Activated CD8-positive, alpha-beta T cell treated with anti-CD3 and anti-CD28 coated beads for 36 hours (primary cell): ENCODE data around the gene KRABD2.

Experiments
- ATAC-seq: fragments of 200-7000 bp; cut with Tn5 transposase; one replicate; pipeline ENCODE4 v1.10.0; 2021; ENCODE audit warnings: mild to moderate bottlenecking, moderate library complexity
- CTCF ChIA-PET: fragments of 350-600 bp; sonication (Branson Sonifier 250); formaldehyde crosslinking; loops from one replicate; lab custom pipeline; 2021; ENCODE audit warnings: antibody characterized with exemption; lab: Charles Lee
- POLR2A ChIA-PET: fragments of 350-600 bp; sonication (Branson Sonifier 250); formaldehyde crosslinking; loops from one replicate; lab custom pipeline; 2021; ENCODE audit warnings: antibody characterized with exemption; lab: Charles Lee
- DNase-seq: peaks from one replicate; pipeline ENCODE4 v3.0.0-alpha.2; 2020
- H3K27ac Mint-ChIP-seq: one replicate; pipeline ENCODE4 v1.8.0; 2021; ENCODE audit warnings: mild to moderate bottlenecking, mixed read lengths
- H3K27me3 Mint-ChIP-seq: one replicate; pipeline ENCODE4 v1.8.0; 2021; ENCODE audit warnings: mixed read lengths
- H3K36me3 Mint-ChIP-seq: one replicate; pipeline ENCODE4 v1.8.0; 2021; ENCODE audit warnings: low read depth, mixed read lengths
- H3K4me1 Mint-ChIP-seq: one replicate; pipeline ENCODE4 v1.8.0; 2021; ENCODE audit warnings: low read depth, mixed read lengths
- H3K4me3 Mint-ChIP-seq: one replicate; pipeline ENCODE4 v1.8.0; 2021; ENCODE audit warnings: mild to moderate bottlenecking, moderate library complexity, mixed read lengths
- H3K9me3 Mint-ChIP-seq: one replicate; pipeline ENCODE4 v1.8.0; 2021; ENCODE audit warnings: mixed read lengths
- intact Hi-C: fragments of 100-400 bp; cut with micrococcal nuclease; formaldehyde crosslinking; loops from one replicate; pipeline ENCODE4 v1.10.0; 2022
- TF ChIP-seq, protein P1 (sequence below): fragments of 200-600 bp; IDR thresholded peaks from one replicate; pipeline ENCODE4 v1.8.0; 2022; ENCODE audit warnings: antibody characterized with exemption, mild to moderate bottlenecking

Gene KRABD2

DNA sequence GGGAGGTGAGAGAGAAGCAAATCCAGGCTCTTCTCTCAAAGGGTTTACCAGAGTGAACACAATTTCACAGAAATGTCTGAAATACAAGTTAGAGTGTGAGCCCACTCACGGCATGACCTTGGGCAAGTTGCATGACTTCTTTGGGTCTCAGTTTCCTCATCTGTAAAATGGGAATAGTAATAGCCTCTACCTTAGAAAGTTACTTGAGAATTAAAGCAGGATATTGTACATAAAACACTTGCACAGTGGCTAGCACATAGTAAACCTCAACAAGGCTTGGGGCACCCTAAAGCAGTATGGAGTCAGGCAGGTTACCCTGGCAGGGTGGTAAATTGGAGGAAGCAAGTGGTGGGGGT is 34.4 kb upstream of the KRABD2 start:
- intact Hi-C loops: loop anchor here (5.0 kb wide), 1 partner anchor 336 kb away; no protein-coding TSS in a partner anchor
- H3K4me3 Mint-ChIP-seq: no peak overlapping the region
- peaks cover 13% of the 10 kb centered on the region for H3K4me1 Mint-ChIP-seq
- CTCF ChIA-PET: interaction anchor here (1.0 to 3.4 kb wide), 25 partner anchors 10 to 587 kb away, joined by 3 to 39 read pairs (median 6); partner anchors contain the start of gene RNF222
- H3K27ac Mint-ChIP-seq: no peak overlapping the region
- peaks cover 9% of the 10 kb centered on the region for H3K27me3 Mint-ChIP-seq
- DNase-seq (no peak), ATAC-seq (no peak)
- TF ChIP-seq, protein P1, sequence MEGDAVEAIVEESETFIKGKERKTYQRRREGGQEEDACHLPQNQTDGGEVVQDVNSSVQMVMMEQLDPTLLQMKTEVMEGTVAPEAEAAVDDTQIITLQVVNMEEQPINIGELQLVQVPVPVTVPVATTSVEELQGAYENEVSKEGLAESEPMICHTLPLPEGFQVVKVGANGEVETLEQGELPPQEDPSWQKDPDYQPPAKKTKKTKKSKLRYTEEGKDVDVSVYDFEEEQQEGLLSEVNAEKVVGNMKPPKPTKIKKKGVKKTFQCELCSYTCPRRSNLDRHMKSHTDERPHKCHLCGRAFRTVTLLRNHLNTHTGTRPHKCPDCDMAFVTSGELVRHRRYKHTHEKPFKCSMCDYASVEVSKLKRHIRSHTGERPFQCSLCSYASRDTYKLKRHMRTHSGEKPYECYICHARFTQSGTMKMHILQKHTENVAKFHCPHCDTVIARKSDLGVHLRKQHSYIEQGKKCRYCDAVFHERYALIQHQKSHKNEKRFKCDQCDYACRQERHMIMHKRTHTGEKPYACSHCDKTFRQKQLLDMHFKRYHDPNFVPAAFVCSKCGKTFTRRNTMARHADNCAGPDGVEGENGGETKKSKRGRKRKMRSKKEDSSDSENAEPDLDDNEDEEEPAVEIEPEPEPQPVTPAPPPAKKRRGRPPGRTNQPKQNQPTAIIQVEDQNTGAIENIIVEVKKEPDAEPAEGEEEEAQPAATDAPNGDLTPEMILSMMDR: no peak
- no peaks in the 10 kb centered on the region for H3K9me3 Mint-ChIP-seq
- H3K36me3 Mint-ChIP-seq: no peaks in the 10 kb centered on the region
- POLR2A ChIA-PET: interaction anchor here (1.5 kb wide), 1 partner anchor 335 kb away, joined by 3 read pairs; no protein-coding TSS in a partner anchor

DNA sequence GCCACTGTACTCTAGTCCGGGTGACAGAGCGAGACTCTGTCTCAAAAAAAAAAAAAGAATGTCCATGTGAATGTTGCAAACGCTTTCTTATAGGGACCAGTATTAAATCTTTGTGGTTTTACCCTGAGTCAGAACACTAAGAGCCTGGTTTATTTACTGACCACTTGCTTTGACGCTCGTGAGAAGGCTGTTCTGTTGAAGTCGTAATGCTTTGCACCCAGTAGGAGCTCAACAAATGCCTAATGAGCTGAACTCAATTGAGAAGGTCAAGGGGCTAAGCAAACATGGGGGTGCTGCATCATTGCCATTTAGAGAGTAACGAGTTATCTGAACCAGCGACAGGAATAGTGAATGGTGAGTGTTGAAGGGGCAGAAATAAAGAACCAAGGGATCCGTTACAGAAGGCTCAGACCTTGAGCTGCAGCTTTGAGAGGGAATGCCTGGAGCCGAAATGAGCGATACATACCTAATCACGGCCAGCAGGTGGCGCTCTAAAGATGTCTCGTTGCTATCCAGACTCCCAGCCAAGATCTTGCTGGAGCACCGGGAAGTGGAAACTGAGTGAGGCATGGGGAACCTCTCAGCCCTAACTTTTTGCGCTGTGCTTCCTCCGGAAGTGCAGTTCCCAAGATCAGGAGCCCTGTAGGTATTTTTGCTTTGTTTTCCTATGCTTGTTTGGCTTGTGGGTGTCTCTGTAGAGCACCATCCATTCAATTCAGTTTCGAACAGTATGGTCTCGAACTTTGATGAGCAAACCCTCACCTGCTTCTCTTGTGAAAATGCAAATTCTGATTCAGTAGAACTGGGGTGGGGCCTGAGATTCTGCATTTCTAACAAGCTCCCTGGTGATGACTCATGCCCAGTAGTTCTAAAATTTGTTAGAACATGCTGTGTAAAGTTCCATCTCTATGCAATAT is 33.7 kb upstream of the KRABD2 start:
- Mint-ChIP-seq H3K36me3 (no peaks in the 10 kb centered on the region), H3K4me1 (peaks cover 13% of the 10 kb centered on the region)
- ATAC-seq: peak; percentile 85

DNA sequence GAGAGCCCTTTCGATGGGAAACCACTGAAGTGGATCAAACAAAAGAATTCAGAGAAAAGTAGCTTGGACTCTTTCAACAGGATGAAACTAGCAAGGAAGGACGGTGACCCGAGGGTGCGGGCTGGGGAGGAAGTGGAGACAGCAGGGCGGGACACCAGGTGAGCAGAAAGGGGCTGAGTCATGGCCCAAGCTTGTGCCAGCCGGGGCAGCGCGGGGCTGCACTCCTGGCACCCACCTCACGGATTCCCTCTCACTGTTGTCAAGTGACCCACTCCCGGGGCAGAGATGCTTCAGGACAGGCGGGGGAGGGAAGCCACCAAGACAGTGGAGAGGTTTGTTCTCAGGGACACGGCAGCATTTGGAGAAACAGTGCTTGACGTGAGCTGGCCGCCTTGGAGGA is 31.9 kb upstream of the KRABD2 start:
- intact Hi-C loops: no loop called here
- H3K36me3 Mint-ChIP-seq: no peaks in the 10 kb centered on the region
- CTCF ChIA-PET: interaction anchor here (1.5 kb wide), 1 partner anchor 338 kb away, joined by 6 read pairs; no protein-coding TSS in a partner anchor
- H3K27me3 Mint-ChIP-seq: peaks cover 9% of the 10 kb centered on the region
- DNase-seq (no peak), ATAC-seq (no peak)
- no peak overlapping the region for H3K4me3 Mint-ChIP-seq
- H3K27ac Mint-ChIP-seq: no peak overlapping the region
- H3K4me1 Mint-ChIP-seq: peaks cover 11% of the 10 kb centered on the region
- TF ChIP-seq, protein P1: no peak
- no peaks in the 10 kb centered on the region for H3K9me3 Mint-ChIP-seq
- POLR2A ChIA-PET: interaction anchor here (0.5 kb wide), 1 partner anchor 33 kb away, joined by 3 read pairs; no protein-coding TSS in a partner anchor

More for the DNA sequence above, 33.7 kb upstream of the KRABD2 start:
- Mint-ChIP-seq H3K27me3 (peaks cover 9% of the 10 kb centered on the region), H3K4me3 (no peak overlapping the region), H3K27ac (no peak overlapping the region), H3K9me3 (no peaks in the 10 kb centered on the region)
- DNase-seq: peak; percentile 84
- intact Hi-C loops: loop anchor here (5.0 kb wide), 1 partner anchor 337 kb away; no protein-coding TSS in a partner anchor
- TF ChIP-seq, protein P1: peak; percentile 96
- ChIA-PET POLR2A (interaction anchor here (1.5 kb wide), 1 partner anchor 336 kb away, joined by 3 read pairs; no protein-coding TSS in a partner anchor), CTCF (interaction anchor here (0.5 to 3.4 kb wide), 46 partner anchors 8 to 588 kb away, joined by 3 to 39 read pairs (median 4); partner anchors contain the start of genes NDEL1, RNF222 and SLC25A35)

DNA sequence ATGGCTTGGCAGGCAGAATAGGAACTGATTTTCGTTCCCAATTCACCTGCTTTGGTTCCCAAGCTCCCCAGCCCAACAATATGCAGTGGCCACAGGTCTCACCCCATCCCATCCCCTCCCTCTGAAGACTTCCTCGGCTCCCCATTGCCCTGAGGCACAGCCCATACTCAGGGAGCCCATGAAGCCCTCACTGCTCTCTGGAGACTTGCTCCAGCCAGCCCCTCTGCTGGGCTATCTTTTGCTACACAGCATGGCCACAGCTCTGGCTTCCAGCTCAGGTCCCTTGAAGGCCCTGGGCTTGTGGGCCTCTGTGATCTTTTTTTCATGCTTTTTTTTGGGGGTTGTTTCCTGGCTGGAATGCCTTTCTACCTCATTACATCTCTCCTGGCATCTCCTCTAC is 29.7 kb upstream of the KRABD2 start:
- ATAC-seq (no peak), DNase-seq (no peak)
- ChIA-PET POLR2A (no interaction called here), CTCF (no interaction called here)
- intact Hi-C loops: no loop called here
- Mint-ChIP-seq H3K36me3 (no peaks in the 10 kb centered on the region), H3K4me1 (peaks cover 7% of the 10 kb centered on the region), H3K27ac (no peak overlapping the region), H3K9me3 (no peaks in the 10 kb centered on the region), H3K27me3 (peaks cover 17% of the 10 kb centered on the region), H3K4me3 (no peak overlapping the region)
- TF ChIP-seq, protein P1: no peak
